WTC11 (cell line): ENCODE data around the gene MACROD2.

Experiments used
- FOXK1 ChIP-seq: sonication (generic); formaldehyde crosslinking; IDR thresholded peaks from 2 replicates; pipeline ENCODE4 v1.8.0; 2022; ENCODE audit warnings: mild to moderate bottlenecking, moderate library complexity, missing genetic modification reagents
- SMAD4 ChIP-seq: sonication (generic); formaldehyde crosslinking; IDR thresholded peaks from 2 replicates; pipeline ENCODE4 v1.8.0; 2022; ENCODE audit warnings: mild to moderate bottlenecking, missing genetic modification reagents
- TF ChIP-seq, protein P1 (sequence below): sonication (generic); formaldehyde crosslinking; IDR thresholded peaks from 2 replicates; pipeline ENCODE4 v1.8.1; 2022; ENCODE audit warnings: missing genetic modification reagents, borderline replicate concordance
- TF ChIP-seq, protein P2 (sequence below): sonication (generic); formaldehyde crosslinking; IDR thresholded peaks from 2 replicates; pipeline ENCODE4 v1.8.1; 2023; ENCODE audit warnings: mild to moderate bottlenecking, missing genetic modification reagents
- TF ChIP-seq, protein P3 (sequence below): fragments of 200-600 bp; IDR thresholded peaks from 2 replicates; pipeline ENCODE4 v1.8.0; 2022; ENCODE audit warnings: antibody characterized with exemption

DNA sequence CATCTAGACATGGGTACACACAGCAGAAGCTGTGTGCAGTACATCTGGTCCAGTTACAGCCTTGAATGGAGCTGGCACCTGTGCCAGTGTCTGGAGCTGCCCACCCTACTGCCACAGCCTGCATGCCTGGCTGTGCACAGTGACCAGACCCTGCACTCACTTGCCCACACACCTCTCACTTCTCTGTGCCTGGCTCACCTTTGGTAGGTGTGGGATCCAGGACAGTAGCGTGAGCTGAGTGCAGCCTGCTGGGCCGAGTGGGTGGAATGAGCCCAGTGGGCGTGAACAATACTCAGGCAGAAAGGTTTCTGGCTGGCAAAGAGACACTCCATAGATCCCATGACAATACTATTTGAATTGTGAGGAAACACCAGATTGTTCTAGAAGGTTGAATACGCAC, 1181.6 kb downstream of the MACROD2 start:
- no peak for TF ChIP-seq FOXK1
- TF ChIP-seq, protein P1, sequence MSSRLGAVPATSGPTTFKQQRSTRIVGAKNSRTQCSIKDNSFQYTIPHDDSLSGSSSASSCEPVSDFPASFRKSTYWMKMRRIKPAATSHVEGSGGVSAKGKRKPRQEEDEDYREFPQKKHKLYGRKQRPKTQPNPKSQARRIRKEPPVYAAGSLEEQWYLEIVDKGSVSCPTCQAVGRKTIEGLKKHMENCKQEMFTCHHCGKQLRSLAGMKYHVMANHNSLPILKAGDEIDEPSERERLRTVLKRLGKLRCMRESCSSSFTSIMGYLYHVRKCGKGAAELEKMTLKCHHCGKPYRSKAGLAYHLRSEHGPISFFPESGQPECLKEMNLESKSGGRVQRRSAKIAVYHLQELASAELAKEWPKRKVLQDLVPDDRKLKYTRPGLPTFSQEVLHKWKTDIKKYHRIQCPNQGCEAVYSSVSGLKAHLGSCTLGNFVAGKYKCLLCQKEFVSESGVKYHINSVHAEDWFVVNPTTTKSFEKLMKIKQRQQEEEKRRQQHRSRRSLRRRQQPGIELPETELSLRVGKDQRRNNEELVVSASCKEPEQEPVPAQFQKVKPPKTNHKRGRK (CRISPR knock-in tag): no peak
- TF ChIP-seq, protein P2, sequence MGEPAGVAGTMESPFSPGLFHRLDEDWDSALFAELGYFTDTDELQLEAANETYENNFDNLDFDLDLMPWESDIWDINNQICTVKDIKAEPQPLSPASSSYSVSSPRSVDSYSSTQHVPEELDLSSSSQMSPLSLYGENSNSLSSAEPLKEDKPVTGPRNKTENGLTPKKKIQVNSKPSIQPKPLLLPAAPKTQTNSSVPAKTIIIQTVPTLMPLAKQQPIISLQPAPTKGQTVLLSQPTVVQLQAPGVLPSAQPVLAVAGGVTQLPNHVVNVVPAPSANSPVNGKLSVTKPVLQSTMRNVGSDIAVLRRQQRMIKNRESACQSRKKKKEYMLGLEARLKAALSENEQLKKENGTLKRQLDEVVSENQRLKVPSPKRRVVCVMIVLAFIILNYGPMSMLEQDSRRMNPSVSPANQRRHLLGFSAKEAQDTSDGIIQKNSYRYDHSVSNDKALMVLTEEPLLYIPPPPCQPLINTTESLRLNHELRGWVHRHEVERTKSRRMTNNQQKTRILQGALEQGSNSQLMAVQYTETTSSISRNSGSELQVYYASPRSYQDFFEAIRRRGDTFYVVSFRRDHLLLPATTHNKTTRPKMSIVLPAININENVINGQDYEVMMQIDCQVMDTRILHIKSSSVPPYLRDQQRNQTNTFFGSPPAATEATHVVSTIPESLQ: no peak
- no peak for TF ChIP-seq SMAD4 (CRISPR knock-in tag)
- TF ChIP-seq, protein P3, sequence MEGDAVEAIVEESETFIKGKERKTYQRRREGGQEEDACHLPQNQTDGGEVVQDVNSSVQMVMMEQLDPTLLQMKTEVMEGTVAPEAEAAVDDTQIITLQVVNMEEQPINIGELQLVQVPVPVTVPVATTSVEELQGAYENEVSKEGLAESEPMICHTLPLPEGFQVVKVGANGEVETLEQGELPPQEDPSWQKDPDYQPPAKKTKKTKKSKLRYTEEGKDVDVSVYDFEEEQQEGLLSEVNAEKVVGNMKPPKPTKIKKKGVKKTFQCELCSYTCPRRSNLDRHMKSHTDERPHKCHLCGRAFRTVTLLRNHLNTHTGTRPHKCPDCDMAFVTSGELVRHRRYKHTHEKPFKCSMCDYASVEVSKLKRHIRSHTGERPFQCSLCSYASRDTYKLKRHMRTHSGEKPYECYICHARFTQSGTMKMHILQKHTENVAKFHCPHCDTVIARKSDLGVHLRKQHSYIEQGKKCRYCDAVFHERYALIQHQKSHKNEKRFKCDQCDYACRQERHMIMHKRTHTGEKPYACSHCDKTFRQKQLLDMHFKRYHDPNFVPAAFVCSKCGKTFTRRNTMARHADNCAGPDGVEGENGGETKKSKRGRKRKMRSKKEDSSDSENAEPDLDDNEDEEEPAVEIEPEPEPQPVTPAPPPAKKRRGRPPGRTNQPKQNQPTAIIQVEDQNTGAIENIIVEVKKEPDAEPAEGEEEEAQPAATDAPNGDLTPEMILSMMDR: no peak
